ENCODE data around the gene PRR23E. TPM values are rescaled to one million over a fixed set of nuclear protein-coding genes. Genes with fewer than 3 reads are reported as not detected.

PRR23E gene
- polyA plus RNA-seq, 1 donor: not detected

GRCh38 chr3:127208483-127209100, 15.7 kb downstream of the PRR23E start:
- Histone ChIP-seq H3K4me3 (ENCODE audit: low read length) (no peak overlapping the region), H3K9me3 (ENCODE audit: control insufficient read depth, low read depth, low read length) (no peaks in the 10 kb centered on the region), H3K36me3 (ENCODE audit: control insufficient read depth, insufficient read depth, low read length) (no peaks in the 10 kb centered on the region), H3K4me1 (ENCODE audit: control insufficient read depth, insufficient read depth, low read length) (no peaks in the 10 kb centered on the region), H3K27me3 (ENCODE audit: control insufficient read depth, insufficient read depth, low read length) (no peaks in the 10 kb centered on the region), H3K27ac (ENCODE audit: low read length) (no peak overlapping the region)
- WGBS (ENCODE audit: insufficient coverage, low lambda C conversion rate): no CpG with 5 or more reads among the region's 14 CpGs
- no peak for DNase-seq

- no peaks in the 10 kb centered on the region for H3K27me3 ChIP-seq (ENCODE audit: control insufficient read depth, insufficient read depth, low read length)
- no peak for DNase-seq
- no peak overlapping the region for H3K4me3 ChIP-seq (ENCODE audit: low read length)
- H3K36me3 ChIP-seq (ENCODE audit: control insufficient read depth, insufficient read depth, low read length): no peaks in the 10 kb centered on the region
- no peaks in the 10 kb centered on the region for H3K4me1 ChIP-seq (ENCODE audit: control insufficient read depth, insufficient read depth, low read length)
- no peaks in the 10 kb centered on the region for H3K9me3 ChIP-seq (ENCODE audit: control insufficient read depth, low read depth, low read length)
- no peak overlapping the region for H3K27ac ChIP-seq (ENCODE audit: low read length)
- WGBS (ENCODE audit: insufficient coverage, low lambda C conversion rate): no CpG with 5 or more reads among the region's 13 CpGs
Observed at GRCh38 chr3:127209155-127209839, 16.4 kb downstream of the PRR23E start.

- no peak for DNase-seq
- Histone ChIP-seq H3K36me3 (ENCODE audit: control insufficient read depth, insufficient read depth, low read length) (no peaks in the 10 kb centered on the region), H3K9me3 (ENCODE audit: control insufficient read depth, low read depth, low read length) (no peaks in the 10 kb centered on the region), H3K4me1 (ENCODE audit: control insufficient read depth, insufficient read depth, low read length) (no peaks in the 10 kb centered on the region), H3K27ac (ENCODE audit: low read length) (no peak overlapping the region), H3K27me3 (ENCODE audit: control insufficient read depth, insufficient read depth, low read length) (no peaks in the 10 kb centered on the region), H3K4me3 (ENCODE audit: low read length) (no peak overlapping the region)
- no CpG with 5 or more reads among the region's 14 CpGs for WGBS (ENCODE audit: insufficient coverage, low lambda C conversion rate)
Observed at GRCh38 chr3:127209840-127210653, 17.1 kb downstream of the PRR23E start.

- no CpG with 5 or more reads among the region's 7 CpGs for WGBS (ENCODE audit: insufficient coverage, low lambda C conversion rate)
- Histone ChIP-seq H3K36me3 (ENCODE audit: control insufficient read depth, insufficient read depth, low read length) (no peaks in the 10 kb centered on the region), H3K4me3 (ENCODE audit: low read length) (no peak overlapping the region)
Observed at GRCh38 chr3:127210654-127210943, 17.7 kb downstream of the PRR23E start.

GRCh38 chr3:127211118-127212060, 18.5 kb downstream of the PRR23E start:
- DNase-seq: no peak
- no peaks in the 10 kb centered on the region for H3K4me1 ChIP-seq (ENCODE audit: control insufficient read depth, insufficient read depth, low read length)
- no CpG with 5 or more reads among the region's 14 CpGs for WGBS (ENCODE audit: insufficient coverage, low lambda C conversion rate)

More at GRCh38 chr3:127210654-127210943, 17.7 kb downstream of the PRR23E start:
- Histone ChIP-seq H3K27ac (ENCODE audit: low read length) (no peak overlapping the region), H3K9me3 (ENCODE audit: control insufficient read depth, low read depth, low read length) (no peaks in the 10 kb centered on the region), H3K4me1 (ENCODE audit: control insufficient read depth, insufficient read depth, low read length) (no peaks in the 10 kb centered on the region), H3K27me3 (ENCODE audit: control insufficient read depth, insufficient read depth, low read length) (no peaks in the 10 kb centered on the region)
- DNase-seq: no peak

GRCh38 chr3:127212231-127212630, 19.3 kb downstream of the PRR23E start:
- peaks cover 7% of the 10 kb centered on the region for H3K27me3 ChIP-seq (ENCODE audit: control insufficient read depth, insufficient read depth, low read length)
- H3K4me1 ChIP-seq (ENCODE audit: control insufficient read depth, insufficient read depth, low read length): no peaks in the 10 kb centered on the region
- no peak overlapping the region for H3K4me3 ChIP-seq (ENCODE audit: low read length)
- H3K9me3 ChIP-seq (ENCODE audit: control insufficient read depth, low read depth, low read length): no peaks in the 10 kb centered on the region
- WGBS (ENCODE audit: insufficient coverage, low lambda C conversion rate): 100% methylated on average over 1 of the region's 3 CpGs
- no peak for DNase-seq
- no peaks in the 10 kb centered on the region for H3K36me3 ChIP-seq (ENCODE audit: control insufficient read depth, insufficient read depth, low read length)
- no peak overlapping the region for H3K27ac ChIP-seq (ENCODE audit: low read length)

More at GRCh38 chr3:127211118-127212060, 18.5 kb downstream of the PRR23E start:
- H3K36me3 ChIP-seq (ENCODE audit: control insufficient read depth, insufficient read depth, low read length): no peaks in the 10 kb centered on the region
- no peaks in the 10 kb centered on the region for H3K27me3 ChIP-seq (ENCODE audit: control insufficient read depth, insufficient read depth, low read length)
- no peak overlapping the region for H3K4me3 ChIP-seq (ENCODE audit: low read length)
- no peak overlapping the region for H3K27ac ChIP-seq (ENCODE audit: low read length)
- no peaks in the 10 kb centered on the region for H3K9me3 ChIP-seq (ENCODE audit: control insufficient read depth, low read depth, low read length)

GRCh38 chr3:127212711-127213110, 19.8 kb downstream of the PRR23E start:
- no peak for DNase-seq
- H3K4me3 ChIP-seq (ENCODE audit: low read length): no peak overlapping the region

GRCh38 chr3:127213381-127213918, 20.5 kb downstream of the PRR23E start:
- no peak overlapping the region for H3K4me3 ChIP-seq (ENCODE audit: low read length)
- H3K27me3 ChIP-seq (ENCODE audit: control insufficient read depth, insufficient read depth, low read length): peaks cover 15% of the 10 kb centered on the region
- H3K4me1 ChIP-seq (ENCODE audit: control insufficient read depth, insufficient read depth, low read length): no peaks in the 10 kb centered on the region
- H3K36me3 ChIP-seq (ENCODE audit: control insufficient read depth, insufficient read depth, low read length): no peaks in the 10 kb centered on the region
- DNase-seq: no peak
- WGBS (ENCODE audit: insufficient coverage, low lambda C conversion rate): no CpG with 5 or more reads among the region's 4 CpGs
- H3K9me3 ChIP-seq (ENCODE audit: control insufficient read depth, low read depth, low read length): no peaks in the 10 kb centered on the region
- H3K27ac ChIP-seq (ENCODE audit: low read length): no peak overlapping the region

More at GRCh38 chr3:127212711-127213110, 19.8 kb downstream of the PRR23E start:
- Histone ChIP-seq H3K9me3 (ENCODE audit: control insufficient read depth, low read depth, low read length) (no peaks in the 10 kb centered on the region), H3K27ac (ENCODE audit: low read length) (no peak overlapping the region), H3K4me1 (ENCODE audit: control insufficient read depth, insufficient read depth, low read length) (no peaks in the 10 kb centered on the region), H3K27me3 (ENCODE audit: control insufficient read depth, insufficient read depth, low read length) (peaks cover 8% of the 10 kb centered on the region), H3K36me3 (ENCODE audit: control insufficient read depth, insufficient read depth, low read length) (no peaks in the 10 kb centered on the region)
- WGBS (ENCODE audit: insufficient coverage, low lambda C conversion rate): 83% methylated on average over 1 of the region's 5 CpGs

- no peak for DNase-seq
- WGBS (ENCODE audit: insufficient coverage, low lambda C conversion rate): 63% methylated on average over 2 of the region's 3 CpGs
- no peak overlapping the region for H3K4me3 ChIP-seq (ENCODE audit: low read length)
- H3K9me3 ChIP-seq (ENCODE audit: control insufficient read depth, low read depth, low read length): no peaks in the 10 kb centered on the region
- H3K27me3 ChIP-seq (ENCODE audit: control insufficient read depth, insufficient read depth, low read length): peaks cover 17% of the 10 kb centered on the region
- no peaks in the 10 kb centered on the region for H3K4me1 ChIP-seq (ENCODE audit: control insufficient read depth, insufficient read depth, low read length)
- no peaks in the 10 kb centered on the region for H3K36me3 ChIP-seq (ENCODE audit: control insufficient read depth, insufficient read depth, low read length)
- H3K27ac ChIP-seq (ENCODE audit: low read length): no peak overlapping the region
Observed at GRCh38 chr3:127214975-127215374, 22.0 kb downstream of the PRR23E start.
